Subcutaneous adipose tissue (tissue), 4 donors: Measurements from ENCODE around the gene ATP6V0E2. TPM values are rescaled to one million over a fixed set of nuclear protein-coding genes. Genes with fewer than 3 reads are reported as not detected.

ENCODE experiments used
- CTCF ChIP-seq: fragments of 450-650 bp; IDR thresholded peaks from one replicate; pipeline ENCODE4 v1.5.1; 2016; ENCODE audit warnings: low read depth, mild to moderate bottlenecking, control low read depth, antibody characterized with exemption, moderate library complexity
- total RNA-seq, 4 donors: library from RNA; depleted of rRNA; stranded (reverse); fragments of >200 nt; gene quantifications; one replicate each; pipeline ENCODE4 v1.1.0, GENCODE V29; 2016

ATP6V0E2 gene
- total RNA-seq, 4 donors from 2014 or later, result 7.5 to 32.8 (median 13.5) TPM

- no peak for TF ChIP-seq CTCF
These were observed 28.4 kb upstream of the ATP6V0E2 start for GRCh38 chr7:149845257-149845980.

- TF ChIP-seq CTCF, result no peak
These were observed 27.7 kb upstream of the ATP6V0E2 start for GRCh38 chr7:149846021-149846420.

- no peak for TF ChIP-seq CTCF
These were observed 27.2 kb upstream of the ATP6V0E2 start for GRCh38 chr7:149846436-149847046.

- TF ChIP-seq CTCF, result no peak
These were observed 24.6 kb upstream of the ATP6V0E2 start for GRCh38 chr7:149849174-149849573.

GRCh38 chr7:149850007-149850594 lies 23.7 kb upstream of the ATP6V0E2 start:
- no peak for TF ChIP-seq CTCF

GRCh38 chr7:149850716-149851115 lies 23.1 kb upstream of the ATP6V0E2 start:
- TF ChIP-seq CTCF, result no peak

GRCh38 chr7:149851449-149851848 lies 22.3 kb upstream of the ATP6V0E2 start:
- no peak for TF ChIP-seq CTCF
